K562 (cell line): Measurements from ENCODE around the gene G6PD. TPM values are rescaled to one million over a fixed set of nuclear protein-coding genes. Genes with fewer than 3 reads are reported as not detected.
A peak's percentile ranks its signal among the peaks of the same experiment; 100 is the strongest.

ENCODE experiments used
- CEBPZ ChIP-seq: fragments of 150-350 bp; IDR thresholded peaks from 2 replicates; pipeline ENCODE4 v1.6.1; 2014; ENCODE audit warnings: low read depth, mild to moderate bottlenecking, low read length, borderline replicate concordance
- CHD2 ChIP-seq: IDR thresholded peaks from 2 replicates; pipeline ENCODE4 v1.6.1; 2011; ENCODE audit warnings: low read depth, low read length
- CREB1 ChIP-seq, 2 experiments: sonication (generic) in 1 of 2; formaldehyde crosslinking in 1 of 2; IDR thresholded peaks; 2 replicates each; pipeline versions ENCODE4 v1.6.1 to v1.8.0; 2012 to 2022; ENCODE audit warnings: inconsistent platforms in 1 of 2, mild to moderate bottlenecking in 1 of 2, missing genetic modification reagents in 1 of 2, moderate library complexity in 1 of 2
- CTBP1 ChIP-seq: fragments of 450-650 bp; IDR thresholded peaks from 2 replicates; pipeline ENCODE4 v1.6.1; 2016; ENCODE audit warnings: borderline replicate concordance
- ESRRA ChIP-seq: fragments of 450-650 bp; IDR thresholded peaks from 2 replicates; pipeline ENCODE4 v1.6.1; 2014; ENCODE audit warnings: low read depth, mild to moderate bottlenecking, moderate library complexity, borderline replicate concordance
- EZH2 ChIP-seq: IDR thresholded peaks from 2 replicates; pipeline ENCODE4 v1.6.1; 2012; ENCODE audit warnings: low read depth, mild to moderate bottlenecking, inconsistent platforms, low read length, borderline replicate concordance
- IFI16 ChIP-seq: fragments of 250-450 bp; sonication (Bioruptor Pico); IDR thresholded peaks from 2 replicates; pipeline ENCODE4 v2.1.2; 2022; ENCODE audit warnings: mild to moderate bottlenecking, inconsistent platforms
- POLR2A ChIP-seq: fragments of 450-650 bp; conservative IDR thresholded peaks from 2 replicates; pipeline ENCODE4 v1.6.1; 2016
- PURB ChIP-seq: sonication (generic); formaldehyde crosslinking; IDR thresholded peaks from 2 replicates; pipeline ENCODE4 v1.9.0; 2021; ENCODE audit warnings: low read depth, mild to moderate bottlenecking, missing genetic modification reagents
- SLC30A9 ChIP-seq: fragments of 250-450 bp; sonication (Bioruptor Pico); IDR thresholded peaks from 2 replicates; pipeline ENCODE4 v1.8.0; 2022; ENCODE audit warnings: mild to moderate bottlenecking, moderate library complexity
- YY1 ChIP-seq, 3 experiments: IDR thresholded peaks; 2 replicates each; pipeline ENCODE4 v1.6.1; 2011; ENCODE audit warnings: low read length in 2 of 3, mild to moderate bottlenecking in 2 of 3, moderate library complexity in 2 of 3, borderline replicate concordance in 1 of 3, control low read depth in 1 of 3, low read depth in 1 of 3; ENCODE audit not compliant: insufficient read depth in 3 of 3, insufficient replicate concordance in 2 of 3, control insufficient read depth in 1 of 3, insufficient read length in 1 of 3; ENCODE audit errors: extremely low read depth in 1 of 3
- ZKSCAN1 ChIP-seq: fragments of 150-350 bp; IDR thresholded peaks from 2 replicates; pipeline ENCODE4 v1.6.1; 2016; ENCODE audit warnings: low read depth, low read length
- ZNF518B ChIP-seq: fragments of 250-450 bp; sonication (Bioruptor Pico); IDR thresholded peaks from 2 replicates; pipeline ENCODE4 v1.5.0; 2021; ENCODE audit warnings: mild to moderate bottlenecking, moderate library complexity
- ZNF584 ChIP-seq: fragments of 200-800 bp; sonication (Bioruptor generic); IDR thresholded peaks from 2 replicates; pipeline ENCODE4 v1.6.1; 2016; ENCODE audit warnings: low read depth, mild to moderate bottlenecking, missing genetic modification characterization, missing compliant biosample characterization
- polyA plus RNA-seq, 8 experiments: library from polyadenylated mRNA; depleted of rRNA in 4 of 8; stranded (reverse) in 5 of 8; unstranded in 3 of 8; fragments of >200 nt; fragmentation: Nextera tagmentation in 2 of 8; fragmentation: Illumina TruSeq in 1 of 8; extraction: Ambion mirVana in 2 of 8; extraction: Trizol in 1 of 8; gene quantifications; 2 replicates each; pipeline versions ENCODE4 v1.2.1 to v1.2.3, GENCODE V29; 2011 to 2014; ENCODE audit warnings: inconsistent platforms in 1 of 8, missing spikeins in 1 of 8
- total RNA-seq, 7 experiments: library from RNA; depleted of rRNA in 6 of 7; stranded (reverse); fragments of >200 nt in 6 of 7; fragmentation: Illumina TruSeq in 2 of 7; extraction: Trizol in 2 of 7; gene quantifications; 2 replicates each; pipeline versions ENCODE4 v1.2.1 to v1.2.3, GENCODE V29; 2011 to 2021; ENCODE audit warnings: low replicate concordance in 1 of 7
- TF ChIP-seq, protein P1 (sequence below): fragments of 250-450 bp; sonication (Bioruptor Pico); IDR thresholded peaks from 2 replicates; pipeline ENCODE4 v1.8.0; 2021; ENCODE audit warnings: moderate library complexity, mild to moderate bottlenecking, inconsistent platforms
- TF ChIP-seq, protein P2 (sequence below): sonication (generic); formaldehyde crosslinking; IDR thresholded peaks from 2 replicates; pipeline ENCODE4 v1.8.1; 2023; ENCODE audit warnings: mild to moderate bottlenecking, missing genetic modification reagents

The G6PD gene
- total and polyA plus RNA-seq, 9 of the 15 experiments (the other 6 are each of a cell fraction or from before 2014, with no cell fraction given), result 2.9 to 222 (median 66.4) TPM

GRCh38 chrX:154484255-154485149, 62.1 kb downstream of the G6PD start (continued):
- TF ChIP-seq CHD2 (no peak), SLC30A9 (no peak), ZKSCAN1 (no peak), POLR2A (peak; percentile 71), CTBP1 (peak; percentile 91), ESRRA (no peak), CEBPZ (no peak), ZNF518B (CRISPR knock-in tag) (no peak), IFI16 (CRISPR knock-in tag) (no peak), CREB1 (IDR thresholded peaks at IDR 0.05) (no peak), CREB1 (CRISPR knock-in tag; IDR thresholded peaks at IDR 0.05) (no peak), EZH2 (no peak), YY1 (IDR thresholded peaks at IDR 0.05; ENCODE audit: borderline replicate concordance in 1 of 3, control insufficient read depth in 1 of 3, extremely low read depth in 1 of 3, insufficient read depth in 3 of 3, insufficient read length in 1 of 3, insufficient replicate concordance in 2 of 3, low read depth in 1 of 3, low read length in 2 of 3) (no peak), PURB (CRISPR knock-in tag) (no peak), ZNF584 (CRISPR knock-in tag) (no peak)
- TF ChIP-seq, protein P1, sequence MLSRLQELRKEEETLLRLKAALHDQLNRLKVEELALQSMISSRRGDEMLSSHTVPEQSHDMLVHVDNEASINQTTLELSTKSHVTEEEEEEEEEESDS, result no peak
- TF ChIP-seq, protein P2, sequence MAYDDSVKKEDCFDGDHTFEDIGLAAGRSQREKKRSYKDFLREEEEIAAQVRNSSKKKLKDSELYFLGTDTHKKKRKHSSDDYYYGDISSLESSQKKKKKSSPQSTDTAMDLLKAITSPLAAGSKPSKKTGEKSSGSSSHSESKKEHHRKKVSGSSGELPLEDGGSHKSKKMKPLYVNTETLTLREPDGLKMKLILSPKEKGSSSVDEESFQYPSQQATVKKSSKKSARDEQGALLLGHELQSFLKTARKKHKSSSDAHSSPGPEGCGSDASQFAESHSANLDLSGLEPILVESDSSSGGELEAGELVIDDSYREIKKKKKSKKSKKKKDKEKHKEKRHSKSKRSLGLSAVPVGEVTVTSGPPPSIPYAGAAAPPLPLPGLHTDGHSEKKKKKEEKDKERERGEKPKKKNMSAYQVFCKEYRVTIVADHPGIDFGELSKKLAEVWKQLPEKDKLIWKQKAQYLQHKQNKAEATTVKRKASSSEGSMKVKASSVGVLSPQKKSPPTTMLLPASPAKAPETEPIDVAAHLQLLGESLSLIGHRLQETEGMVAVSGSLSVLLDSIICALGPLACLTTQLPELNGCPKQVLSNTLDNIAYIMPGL (CRISPR knock-in tag), result no peak
